Adrenal gland (tissue), 5 donors: ENCODE results near the gene KRTAP5-11.

Source experiments
- POLR2A ChIP-seq, 2 donors: fragments of 450-650 bp; IDR thresholded peaks; one replicate each; pipeline ENCODE4 v1.6.1; 2017; ENCODE audit warnings: antibody characterized with exemption in 2 of 2, mild to moderate bottlenecking in 2 of 2, moderate library complexity in 1 of 2
- TF ChIP-seq, protein P1 (sequence below), 6 experiments: fragments of 450-650 bp in 4 of 6; fragments of 200-600 bp in 2 of 6; sonication (generic) in 1 of 6; IDR thresholded peaks; 1 replicate in 5 of 6; 2 replicates in 1 of 6; pipeline versions ENCODE4 v1.5.1 to v1.8.0; 2016 to 2021; ENCODE audit warnings: antibody characterized with exemption in 6 of 6, mild to moderate bottlenecking in 2 of 6, moderate library complexity in 1 of 6
- donor health status: DM: no; HTN: no; CAD: no.

DNA sequence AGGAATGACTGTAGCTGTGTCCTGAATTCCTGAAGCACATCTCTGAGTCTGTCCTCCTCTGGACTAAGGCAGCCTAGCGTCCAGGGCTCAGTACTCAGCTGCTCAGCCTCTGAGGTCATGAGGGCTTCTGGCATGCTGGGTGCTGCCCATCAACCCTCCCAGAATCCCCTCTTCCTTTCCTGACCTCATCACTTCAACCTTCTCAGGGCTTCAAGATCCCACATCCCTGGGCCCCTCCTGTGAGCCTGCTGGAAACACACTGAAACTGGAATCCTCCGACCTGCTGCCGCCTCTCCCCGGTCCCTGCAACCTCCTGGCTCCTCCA lies 44.0 kb downstream of the KRTAP5-11 start:
- TF ChIP-seq, protein P1, sequence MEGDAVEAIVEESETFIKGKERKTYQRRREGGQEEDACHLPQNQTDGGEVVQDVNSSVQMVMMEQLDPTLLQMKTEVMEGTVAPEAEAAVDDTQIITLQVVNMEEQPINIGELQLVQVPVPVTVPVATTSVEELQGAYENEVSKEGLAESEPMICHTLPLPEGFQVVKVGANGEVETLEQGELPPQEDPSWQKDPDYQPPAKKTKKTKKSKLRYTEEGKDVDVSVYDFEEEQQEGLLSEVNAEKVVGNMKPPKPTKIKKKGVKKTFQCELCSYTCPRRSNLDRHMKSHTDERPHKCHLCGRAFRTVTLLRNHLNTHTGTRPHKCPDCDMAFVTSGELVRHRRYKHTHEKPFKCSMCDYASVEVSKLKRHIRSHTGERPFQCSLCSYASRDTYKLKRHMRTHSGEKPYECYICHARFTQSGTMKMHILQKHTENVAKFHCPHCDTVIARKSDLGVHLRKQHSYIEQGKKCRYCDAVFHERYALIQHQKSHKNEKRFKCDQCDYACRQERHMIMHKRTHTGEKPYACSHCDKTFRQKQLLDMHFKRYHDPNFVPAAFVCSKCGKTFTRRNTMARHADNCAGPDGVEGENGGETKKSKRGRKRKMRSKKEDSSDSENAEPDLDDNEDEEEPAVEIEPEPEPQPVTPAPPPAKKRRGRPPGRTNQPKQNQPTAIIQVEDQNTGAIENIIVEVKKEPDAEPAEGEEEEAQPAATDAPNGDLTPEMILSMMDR (IDR thresholded peaks at IDR 0.05), result no peak
- TF ChIP-seq POLR2A (IDR thresholded peaks at IDR 0.05), result no peak
